Stimulated activated CD8-positive, alpha-beta memory T cell treated with anti-CD3 and anti-CD28 coated beads, Interleukin-7, amount 100 ng/mL, for 48 hours (primary cell): ENCODE results near the gene RHOXF2.
"Not testable (repeated sequence)": the region's sequence is repeated elsewhere in the genome, so short reads cannot be mapped to it uniquely, and the experiment has no call there.

ENCODE experiments used
- DNase-seq, 2 donors: peaks; one replicate each; pipeline ENCODE4 v3.0.0-alpha.2; 2020; ENCODE audit warnings: low read depth in 1 of 2; ENCODE audit errors: extremely low read depth in 1 of 2

Gene RHOXF2

GRCh38 chrX:120158313-120158712 is at the start of gene RHOXF2:
RHOXF2 (plus strand) TSS chrX:120158613; CDS start chrX:120158751, 138 bp downstream.
- DNase-seq: not testable (repeated sequence)

DNA sequence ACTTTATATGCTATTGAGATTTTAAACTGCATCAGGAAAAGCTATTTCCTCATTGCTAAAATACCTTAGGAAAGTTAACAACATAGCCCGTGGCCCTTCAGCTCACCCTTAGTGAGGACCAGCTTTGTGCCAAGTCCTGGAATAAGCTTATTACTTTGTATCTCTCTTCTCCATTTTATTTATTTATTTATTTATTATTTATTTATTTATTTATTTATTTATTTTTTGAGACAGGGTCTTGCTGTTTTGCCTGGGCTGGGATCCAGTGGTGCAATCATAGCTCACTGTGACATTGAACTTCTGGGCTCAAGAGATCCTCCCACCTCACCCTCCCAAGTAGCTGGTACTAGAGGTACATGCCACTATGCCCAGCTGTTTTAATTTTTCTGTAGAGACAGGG is 49.0 kb upstream of the RHOXF2 start:
- no peak for DNase-seq

- DNase-seq: no peak
Measured at GRCh38 chrX:120111611-120112010, 46.8 kb upstream of the RHOXF2 start.

DNA sequence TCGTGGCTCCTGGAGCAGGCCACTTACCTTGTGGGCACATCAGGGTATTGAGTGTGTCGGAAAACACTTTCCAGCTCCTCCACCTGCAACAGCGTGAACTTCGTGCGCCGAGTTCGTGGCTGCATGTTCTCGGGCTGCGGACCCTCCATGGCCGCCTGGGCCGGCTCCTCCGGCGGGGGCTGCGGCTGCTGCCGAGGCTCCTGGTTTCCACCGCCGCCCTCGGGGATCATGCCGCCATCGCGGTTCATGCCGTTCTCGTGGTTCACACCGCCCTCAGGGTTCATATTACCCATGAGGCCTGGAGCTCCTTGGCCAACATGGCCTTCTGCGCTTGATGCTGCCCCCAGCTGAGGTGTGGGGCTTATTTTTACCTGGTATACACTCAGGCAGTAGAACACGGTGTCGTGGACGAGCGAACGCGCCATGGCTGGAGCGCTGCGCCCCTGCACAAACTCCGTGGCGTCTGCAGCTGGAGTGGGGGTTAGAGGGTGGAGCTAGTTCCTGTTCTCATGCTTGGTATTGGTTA is 42.9 kb upstream of the RHOXF2 start, which contains the start of gene RHOXF1:
RHOXF1 (minus strand) TSS at position 476 of the 526 bp plus-strand sequence; CDS start at position 425, 51 bp downstream.
- DNase-seq: no peak

DNA sequence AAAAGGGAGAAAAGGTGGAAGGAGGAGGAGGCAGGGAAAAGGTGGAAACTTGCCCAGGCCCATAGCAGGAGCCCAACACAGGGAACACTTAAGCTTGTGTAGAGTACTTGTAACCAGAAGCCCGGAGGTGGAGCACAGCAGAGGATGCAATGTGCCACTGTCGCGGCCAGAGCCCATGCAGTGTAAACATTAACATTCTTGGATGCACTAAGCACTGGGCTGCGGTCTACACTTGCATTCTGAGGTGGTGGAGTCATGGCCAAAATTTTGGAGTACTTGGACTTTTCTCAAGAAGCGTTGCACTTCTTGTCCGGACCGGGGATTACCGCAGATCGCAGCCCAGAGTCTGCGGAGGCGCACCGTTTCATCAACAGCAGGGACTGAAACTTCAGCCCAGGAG is 38.2 kb upstream of the RHOXF2 start:
- no peak for DNase-seq

DNA sequence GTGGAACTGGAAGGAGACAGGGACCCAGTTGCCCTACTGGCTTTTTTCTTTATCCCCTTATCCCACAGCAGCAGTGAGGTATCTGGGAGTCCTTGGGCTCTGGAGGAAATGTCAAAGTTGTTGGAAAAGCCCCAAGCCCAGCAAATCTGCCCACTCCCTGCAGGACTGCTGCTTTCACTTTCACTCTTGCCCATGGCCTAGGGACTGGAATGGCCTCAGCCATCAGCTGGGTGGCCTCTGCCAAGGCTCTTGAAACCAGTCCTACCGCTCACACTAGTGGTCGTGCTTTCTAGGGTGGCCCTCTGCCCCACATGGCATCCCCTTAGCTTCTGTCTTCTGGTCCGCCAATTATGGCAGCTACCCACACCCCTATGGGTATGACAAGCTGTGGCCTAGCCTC is 33.0 kb upstream of the RHOXF2 start:
- no peak for DNase-seq

DNA sequence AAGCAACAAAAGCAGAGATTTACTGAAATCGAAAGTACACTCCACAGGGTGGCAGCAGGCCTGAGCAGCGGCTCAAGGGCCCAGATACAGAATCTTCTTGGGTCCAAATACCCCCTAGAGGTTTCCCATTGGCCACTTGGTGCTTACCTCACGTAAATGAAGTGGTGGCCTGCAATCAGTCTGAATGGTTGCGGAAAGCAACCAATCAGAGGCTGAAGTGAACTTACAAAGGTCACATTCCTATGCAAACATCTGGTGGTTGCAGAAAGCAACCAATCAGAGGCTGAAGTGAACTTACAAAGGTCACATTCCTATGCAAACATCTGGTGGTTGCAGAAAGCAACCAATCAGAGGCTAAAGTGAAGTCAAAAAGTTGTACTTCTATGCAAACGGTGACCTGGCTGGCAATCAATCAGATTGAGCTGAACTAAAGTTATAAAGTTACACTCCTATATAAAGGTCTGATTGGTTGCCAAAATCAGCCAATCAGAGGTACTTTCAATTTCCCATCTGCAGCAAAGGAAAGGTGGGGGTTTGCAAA is 30.0 kb upstream of the RHOXF2 start:
- not testable (repeated sequence) for DNase-seq

DNA sequence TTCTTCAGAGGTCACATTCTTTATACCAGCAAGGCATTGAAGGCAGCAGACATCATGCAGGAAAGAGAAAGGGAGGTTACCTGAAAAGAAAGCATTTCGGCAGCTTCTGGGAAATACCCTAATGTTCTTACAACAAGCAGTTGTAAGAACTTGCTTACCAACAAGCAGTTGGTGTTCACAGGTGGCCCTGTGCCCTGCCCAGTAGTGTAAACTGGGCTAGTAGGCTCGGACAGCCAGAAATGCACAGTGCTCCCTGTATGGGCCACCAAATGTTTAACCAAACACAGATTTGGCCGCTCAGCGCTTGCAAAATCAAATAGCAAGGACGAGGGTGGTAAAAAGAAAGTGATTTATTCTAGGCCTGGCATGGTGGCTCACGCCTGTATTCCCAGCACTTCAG is 22.3 kb upstream of the RHOXF2 start:
- no peak for DNase-seq

DNA sequence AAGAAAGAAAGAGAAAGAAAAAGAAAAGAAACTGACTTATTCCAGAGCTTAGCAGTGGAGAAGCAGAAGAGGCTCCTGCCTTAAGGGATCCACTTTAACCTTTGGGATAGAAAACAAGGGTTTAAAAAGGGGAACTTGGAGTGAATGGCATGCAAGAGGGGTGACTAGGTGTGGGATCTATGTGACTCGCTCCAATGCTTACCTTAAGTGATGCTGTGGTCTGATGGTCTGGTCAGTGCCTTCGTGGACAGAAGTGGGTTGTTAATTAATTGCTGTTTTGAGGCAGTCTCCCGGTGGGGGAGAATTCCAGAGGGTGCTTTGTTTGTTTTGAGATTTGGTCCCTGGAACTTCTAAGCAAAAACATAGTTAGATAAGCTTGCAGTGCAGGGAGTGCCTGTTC is 21.6 kb upstream of the RHOXF2 start:
- DNase-seq: no peak

DNA sequence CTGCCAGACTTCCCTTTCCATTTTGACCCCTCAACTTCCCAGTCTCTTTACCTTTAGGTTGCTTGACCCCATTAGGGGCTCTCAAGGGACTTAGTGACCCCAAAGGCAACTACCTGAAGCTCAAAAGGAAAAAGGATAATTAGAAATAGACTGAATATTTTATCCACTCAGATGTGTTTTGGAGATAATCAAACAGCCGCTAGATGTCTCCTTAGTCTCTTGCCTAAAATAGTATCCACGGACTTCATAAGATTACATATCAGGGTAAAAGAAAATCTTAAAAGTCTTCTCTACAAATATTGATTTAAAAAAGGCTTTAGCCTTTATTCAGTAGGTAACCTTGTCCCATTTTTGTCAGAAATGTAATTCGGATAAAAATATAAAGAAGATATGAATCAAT is 21.0 kb upstream of the RHOXF2 start:
- no peak for DNase-seq

GRCh38 chrX:120140293-120140981 is 18.0 kb upstream of the RHOXF2 start:
- no peak for DNase-seq

DNA sequence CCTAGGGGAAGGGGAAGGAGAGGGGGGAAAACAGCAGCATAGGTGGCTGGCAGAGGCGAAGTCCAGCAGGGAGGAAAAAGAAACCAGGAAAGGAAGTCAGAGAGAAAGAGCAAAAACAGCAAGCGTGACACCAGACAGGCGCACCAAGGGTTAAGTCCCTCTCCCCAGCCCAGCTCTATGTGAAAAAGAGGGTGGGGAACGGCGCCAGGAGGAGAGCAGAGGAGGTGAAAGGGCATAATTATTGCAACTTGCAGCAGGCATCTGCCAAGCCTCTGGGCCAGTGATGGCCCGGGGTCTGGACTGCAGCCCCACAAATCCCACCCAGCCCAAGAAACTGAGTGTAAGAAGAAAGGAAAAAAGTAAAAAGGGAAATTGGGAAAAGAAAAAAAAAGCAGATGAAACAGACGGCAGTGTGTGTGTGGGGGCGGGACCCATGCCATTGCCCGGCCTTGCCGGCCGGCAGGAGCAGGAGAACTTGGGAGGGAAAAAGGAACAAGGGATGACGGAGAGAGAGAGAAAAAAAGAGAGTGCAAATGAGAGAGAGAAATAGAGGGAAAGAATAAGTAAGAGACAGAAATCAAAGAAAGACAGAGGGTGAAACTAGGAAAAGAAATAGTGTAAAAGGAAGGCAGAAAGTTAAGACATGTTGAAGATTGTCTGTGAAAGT is 14.1 kb upstream of the RHOXF2 start:
- DNase-seq: no peak

DNA sequence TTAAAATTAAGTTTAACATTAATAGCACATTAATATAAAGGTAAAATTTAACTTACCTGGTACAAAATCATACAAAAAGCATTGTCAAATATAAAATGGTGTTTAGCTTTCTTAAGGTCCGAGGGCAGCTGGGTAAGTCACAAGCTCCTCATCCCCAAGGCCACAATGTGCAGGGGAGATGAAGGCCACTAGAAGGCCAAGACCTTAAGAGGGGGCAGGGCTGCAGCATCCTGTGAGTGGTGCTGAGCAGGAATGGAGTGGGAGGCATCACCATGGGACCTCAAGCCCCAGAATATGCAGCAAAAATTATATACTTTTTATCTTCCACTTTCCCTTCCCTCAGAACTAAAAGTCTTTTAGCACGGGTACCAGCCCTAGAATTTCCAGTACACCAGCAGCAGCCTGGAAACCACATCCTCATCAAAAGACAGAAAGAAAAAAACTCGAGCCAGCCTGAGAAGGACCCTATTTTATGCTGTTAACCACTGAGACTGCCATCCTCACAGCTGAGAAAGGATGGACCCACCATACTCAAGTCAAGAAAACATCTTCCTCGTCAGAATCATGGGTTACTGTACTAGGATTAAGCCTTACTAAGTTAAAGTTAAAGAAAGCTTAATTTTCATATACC is 13.0 kb upstream of the RHOXF2 start:
- no peak for DNase-seq

- not testable (repeated sequence) for DNase-seq
Measured at GRCh38 chrX:120146323-120146722, 12.1 kb upstream of the RHOXF2 start.

DNA sequence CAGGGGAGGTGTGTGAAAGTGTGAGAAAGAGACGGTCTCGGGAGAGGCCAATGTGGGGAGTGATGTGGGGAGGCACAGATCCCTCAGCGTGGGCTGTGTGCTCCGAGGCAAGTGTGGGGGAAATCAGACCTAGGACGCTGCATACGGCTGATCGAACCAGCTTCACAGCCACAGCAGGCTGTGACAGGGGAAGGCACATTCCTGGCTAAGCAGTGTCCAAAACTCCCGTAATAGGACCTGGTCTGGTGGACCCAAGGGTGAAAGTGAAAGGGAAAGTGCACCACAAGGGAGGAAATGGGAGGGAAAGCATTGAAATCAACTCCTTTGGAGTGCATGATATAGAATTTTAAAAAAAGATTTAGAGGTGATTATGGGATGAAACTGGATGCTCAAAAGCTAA is 10.9 kb upstream of the RHOXF2 start:
- no peak for DNase-seq

- DNase-seq: not testable (repeated sequence)
Measured at GRCh38 chrX:120150109-120150744, 8.2 kb upstream of the RHOXF2 start.

GRCh38 chrX:120159086-120159485 is 673 bp downstream of the RHOXF2 start:
- not testable (repeated sequence) for DNase-seq

DNA sequence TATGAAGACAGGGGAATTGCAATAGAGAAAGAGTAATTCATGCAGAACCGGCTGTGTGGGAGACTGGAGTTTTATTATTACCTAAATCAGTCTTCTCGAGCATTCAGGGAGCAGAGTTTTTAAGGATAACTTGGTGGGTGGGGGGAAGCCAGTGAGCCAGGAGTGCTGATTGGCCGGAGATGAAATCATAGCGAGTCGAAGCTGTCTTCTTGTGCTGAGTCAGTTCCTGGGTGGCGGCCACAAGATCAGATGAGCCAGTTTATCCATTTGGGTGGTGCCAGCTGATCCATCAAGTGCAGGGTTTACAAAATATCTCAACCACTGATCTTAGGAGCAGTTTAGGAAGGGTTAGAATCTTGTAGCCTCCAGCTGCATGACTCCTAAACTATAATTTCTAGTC is 34.8 kb downstream of the RHOXF2 start:
- not testable (repeated sequence) for DNase-seq

- DNase-seq: not testable (repeated sequence)
Measured at GRCh38 chrX:120193720-120194119, 35.3 kb downstream of the RHOXF2 start.

DNA sequence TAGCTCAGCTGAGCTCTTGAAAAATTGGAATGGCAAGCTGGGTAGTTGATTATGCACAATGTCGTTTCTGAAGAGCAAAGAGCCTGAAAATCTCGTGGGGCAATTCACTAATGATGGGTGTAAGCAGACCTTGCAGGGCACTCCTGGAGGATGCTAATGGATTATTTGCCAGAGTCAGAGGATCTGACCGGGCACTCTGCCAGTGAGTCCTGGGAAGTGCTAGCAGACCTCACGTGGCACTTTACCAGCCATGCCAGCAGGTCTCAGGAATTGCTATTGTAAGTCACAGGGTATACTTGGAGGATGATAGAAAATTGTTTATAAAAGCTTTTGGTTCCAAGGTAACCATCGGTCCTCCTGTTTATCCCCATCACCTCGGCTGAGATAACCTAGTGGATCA is 37.4 kb downstream of the RHOXF2 start:
- not testable (repeated sequence) for DNase-seq
